Measurements from ENCODE around the gene FAM181B.

The FAM181B gene, protein sequence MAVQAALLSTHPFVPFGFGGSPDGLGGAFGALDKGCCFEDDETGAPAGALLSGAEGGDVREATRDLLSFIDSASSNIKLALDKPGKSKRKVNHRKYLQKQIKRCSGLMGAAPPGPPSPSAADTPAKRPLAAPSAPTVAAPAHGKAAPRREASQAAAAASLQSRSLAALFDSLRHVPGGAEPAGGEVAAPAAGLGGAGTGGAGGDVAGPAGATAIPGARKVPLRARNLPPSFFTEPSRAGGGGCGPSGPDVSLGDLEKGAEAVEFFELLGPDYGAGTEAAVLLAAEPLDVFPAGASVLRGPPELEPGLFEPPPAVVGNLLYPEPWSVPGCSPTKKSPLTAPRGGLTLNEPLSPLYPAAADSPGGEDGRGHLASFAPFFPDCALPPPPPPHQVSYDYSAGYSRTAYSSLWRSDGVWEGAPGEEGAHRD

DNA sequence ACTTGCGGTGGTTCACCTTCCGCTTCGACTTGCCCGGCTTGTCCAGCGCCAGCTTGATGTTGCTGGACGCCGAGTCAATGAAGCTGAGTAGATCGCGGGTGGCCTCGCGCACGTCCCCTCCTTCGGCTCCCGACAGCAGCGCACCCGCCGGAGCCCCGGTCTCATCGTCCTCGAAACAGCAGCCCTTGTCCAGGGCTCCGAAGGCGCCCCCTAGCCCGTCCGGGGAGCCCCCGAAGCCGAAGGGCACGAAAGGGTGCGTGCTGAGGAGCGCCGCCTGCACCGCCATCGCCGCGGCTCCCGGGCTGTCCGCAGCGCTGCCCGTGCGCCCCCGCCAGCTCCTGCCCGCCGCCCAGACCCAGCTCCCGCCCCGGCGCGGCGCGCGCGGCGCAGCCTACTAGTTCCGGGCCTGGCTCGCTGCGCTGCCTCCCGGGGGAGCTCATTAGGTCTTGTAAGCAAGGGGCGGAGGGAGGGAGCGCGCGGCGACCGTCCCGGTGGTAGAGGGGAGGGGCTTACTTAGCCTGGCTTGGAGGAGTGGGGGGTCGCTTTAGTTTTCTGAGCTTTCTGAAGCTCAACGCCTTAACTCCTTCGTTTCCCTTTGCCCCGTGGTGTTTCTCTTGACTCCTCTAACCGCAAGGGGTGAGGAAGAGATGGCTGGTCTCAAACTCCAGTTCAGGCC, at the start of gene FAM181B:
TSS of gene FAM181B (minus strand) at position 421 of the 676 bp plus-strand sequence. CDS start at position 286, 135 bp downstream.
- peak within 1 kb of the TSS; percentile 39 for H3K4me3 ChIP-seq (ENCODE audit: low read depth, low read length)
- no peak for DNase-seq (ENCODE audit: low read depth)

GRCh38 chr11:82782825-82783374, 49.2 kb upstream of the FAM181B start:
- DNase-seq (ENCODE audit: low read depth) = no peak
- H3K4me3 ChIP-seq (ENCODE audit: low read depth, low read length) = no peak overlapping the region

- no peak overlapping the region for H3K4me3 ChIP-seq (ENCODE audit: low read depth, low read length)
- no peak for DNase-seq (ENCODE audit: low read depth)
These were observed 45.1 kb upstream of the FAM181B start for GRCh38 chr11:82778776-82779175.

- no peak overlapping the region for H3K4me3 ChIP-seq (ENCODE audit: low read depth, low read length)
- no peak for DNase-seq (ENCODE audit: low read depth)
These were observed 42.7 kb upstream of the FAM181B start for GRCh38 chr11:82776377-82776776.

GRCh38 chr11:82775736-82776346, 42.2 kb upstream of the FAM181B start:
- no peak for DNase-seq (ENCODE audit: low read depth)
- H3K4me3 ChIP-seq (ENCODE audit: low read depth, low read length) = no peak overlapping the region

GRCh38 chr11:82775218-82775617, 41.6 kb upstream of the FAM181B start:
- no peak for DNase-seq (ENCODE audit: low read depth)
- H3K4me3 ChIP-seq (ENCODE audit: low read depth, low read length) = no peak overlapping the region

- no peak overlapping the region for H3K4me3 ChIP-seq (ENCODE audit: low read depth, low read length)
- DNase-seq (ENCODE audit: low read depth) = no peak
These were observed 38.1 kb upstream of the FAM181B start for GRCh38 chr11:82771781-82772180.

GRCh38 chr11:82767123-82767522, 33.5 kb upstream of the FAM181B start:
- no peak overlapping the region for H3K4me3 ChIP-seq (ENCODE audit: low read depth, low read length)
- no peak for DNase-seq (ENCODE audit: low read depth)

- DNase-seq (ENCODE audit: low read depth) = no peak
These were observed 31.9 kb upstream of the FAM181B start for GRCh38 chr11:82765466-82766034.

DNA sequence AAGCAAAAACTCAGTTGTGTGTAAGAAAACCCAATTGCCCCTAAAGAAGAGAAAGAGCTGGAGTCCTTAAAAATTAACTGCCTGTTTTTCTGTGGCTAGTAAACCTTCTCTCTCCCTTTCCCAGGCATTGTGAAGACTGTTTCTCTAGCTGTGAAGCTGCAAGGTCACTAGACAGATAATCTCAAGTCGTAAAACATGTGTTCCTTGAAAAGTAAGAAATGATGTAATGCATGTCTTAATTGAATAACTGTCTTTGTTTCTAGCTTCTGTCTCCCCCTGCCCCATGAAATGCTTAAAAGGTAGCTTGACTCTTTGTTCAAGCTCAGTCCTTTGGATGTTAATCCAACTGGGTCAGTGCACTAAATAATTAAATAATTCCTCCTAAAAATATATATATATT, 29.5 kb upstream of the FAM181B start:
- no peak overlapping the region for H3K4me3 ChIP-seq (ENCODE audit: low read depth, low read length)
- DNase-seq (ENCODE audit: low read depth) = no peak

More at GRCh38 chr11:82765466-82766034, 31.9 kb upstream of the FAM181B start:
- no peak overlapping the region for H3K4me3 ChIP-seq (ENCODE audit: low read depth, low read length)

DNA sequence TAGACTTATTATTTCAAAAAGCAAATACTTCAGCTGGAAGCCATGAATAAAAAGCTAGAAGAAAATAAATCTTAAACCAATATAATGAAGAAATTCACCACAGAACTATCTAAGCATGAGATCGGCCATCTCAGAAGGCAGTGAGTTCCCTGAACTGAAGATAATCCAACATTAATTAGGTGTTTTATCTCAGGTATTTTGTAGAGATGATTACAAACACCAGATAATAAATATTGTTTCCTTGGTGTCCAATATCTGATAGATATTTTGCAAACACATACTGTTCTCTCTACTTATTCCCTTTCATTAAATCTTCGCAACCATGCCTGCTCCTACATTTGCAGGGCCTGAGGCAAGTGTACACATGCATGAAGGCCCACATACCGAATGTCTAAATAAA, 26.0 kb upstream of the FAM181B start:
- H3K4me3 ChIP-seq (ENCODE audit: low read depth, low read length) = no peak overlapping the region
- DNase-seq (ENCODE audit: low read depth) = no peak

DNA sequence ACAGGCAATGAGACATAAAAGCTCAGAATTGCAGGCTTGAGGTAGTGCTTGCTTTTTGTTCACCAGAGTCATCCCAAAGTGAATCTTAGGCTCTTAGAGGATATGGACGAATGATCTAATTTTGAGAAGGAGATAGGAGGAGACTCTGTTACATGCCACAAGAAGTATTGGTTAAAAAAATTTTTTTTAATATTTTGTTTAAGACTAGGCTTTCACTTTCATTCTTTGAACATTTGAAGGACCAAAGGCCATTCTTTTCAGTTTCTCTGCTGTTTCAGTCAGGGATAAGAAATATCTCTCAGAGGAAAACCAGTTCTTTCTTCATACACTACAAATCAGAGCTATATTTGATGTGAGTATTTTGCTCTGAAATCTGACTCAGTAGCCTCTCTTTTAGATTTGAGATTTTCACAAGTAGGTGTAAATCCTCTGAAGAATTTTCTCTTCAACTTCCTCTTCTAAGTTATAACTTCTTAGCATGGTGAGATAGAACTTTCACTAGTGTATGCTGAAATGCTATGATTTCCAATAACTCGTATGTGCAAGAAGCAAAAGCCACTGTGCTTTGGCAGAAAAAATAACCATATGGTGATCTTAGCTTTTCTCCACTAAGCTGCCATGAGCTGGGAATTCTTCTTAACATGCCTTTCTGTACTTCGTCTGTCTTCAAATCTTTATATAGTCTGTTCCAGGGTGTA, 24.1 kb upstream of the FAM181B start:
- no peak overlapping the region for H3K4me3 ChIP-seq (ENCODE audit: low read depth, low read length)
- DNase-seq (ENCODE audit: low read depth) = no peak

- DNase-seq (ENCODE audit: low read depth) = no peak
- no peak overlapping the region for H3K4me3 ChIP-seq (ENCODE audit: low read depth, low read length)
These were observed 23.3 kb upstream of the FAM181B start for GRCh38 chr11:82756765-82757639.

DNA sequence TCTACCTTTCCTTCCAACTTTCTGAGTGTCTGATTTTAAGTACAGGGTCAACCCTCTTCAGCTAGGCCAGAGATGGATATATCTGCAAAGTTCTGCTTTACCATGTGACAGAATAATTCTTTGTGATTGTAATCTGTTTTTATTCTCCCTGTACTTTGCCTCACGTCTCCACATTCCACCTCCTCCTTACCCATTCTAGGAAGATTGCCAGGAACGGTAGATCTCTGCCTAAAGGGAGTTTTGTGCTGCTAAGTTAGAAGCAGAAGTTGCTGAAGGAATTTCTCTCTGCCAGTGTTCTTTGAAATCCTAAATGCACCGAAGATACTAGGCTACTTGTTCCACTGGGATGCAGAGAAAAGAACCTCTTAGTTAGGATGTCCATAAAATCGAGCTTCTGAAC, 20.7 kb upstream of the FAM181B start:
- no peak for DNase-seq (ENCODE audit: low read depth)
- no peak overlapping the region for H3K4me3 ChIP-seq (ENCODE audit: low read depth, low read length)

GRCh38 chr11:82753921-82754320, 20.3 kb upstream of the FAM181B start:
- DNase-seq (ENCODE audit: low read depth) = no peak
- no peak overlapping the region for H3K4me3 ChIP-seq (ENCODE audit: low read depth, low read length)

GRCh38 chr11:82752801-82753200, 19.1 kb upstream of the FAM181B start:
- DNase-seq (ENCODE audit: low read depth) = no peak

GRCh38 chr11:82750643-82751139, 17.0 kb upstream of the FAM181B start:
- no peak for DNase-seq (ENCODE audit: low read depth)

More at GRCh38 chr11:82752801-82753200, 19.1 kb upstream of the FAM181B start:
- no peak overlapping the region for H3K4me3 ChIP-seq (ENCODE audit: low read depth, low read length)

DNA sequence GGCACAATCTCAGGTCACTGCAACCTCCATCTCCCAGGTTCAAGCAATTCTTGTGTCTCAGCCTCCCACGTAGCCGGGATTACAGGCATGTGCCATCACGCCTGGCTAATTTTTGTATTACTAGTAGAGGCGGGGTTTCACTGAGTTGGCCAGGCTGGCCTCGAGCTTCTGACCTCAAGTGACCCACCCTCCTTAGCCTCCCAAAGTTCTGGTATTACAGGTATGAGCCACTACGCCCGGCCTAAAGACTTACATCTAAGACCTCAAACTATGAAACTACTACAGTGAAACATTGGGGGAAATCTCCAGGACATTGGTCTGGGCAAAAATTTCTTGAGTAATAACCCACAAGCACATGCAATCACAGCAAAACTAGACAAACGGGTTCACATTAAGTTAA, 13.8 kb upstream of the FAM181B start:
- no peak for DNase-seq (ENCODE audit: low read depth)
- H3K4me3 ChIP-seq (ENCODE audit: low read depth, low read length) = no peak overlapping the region

More at GRCh38 chr11:82750643-82751139, 17.0 kb upstream of the FAM181B start:
- no peak overlapping the region for H3K4me3 ChIP-seq (ENCODE audit: low read depth, low read length)

Measured in skeletal muscle cell (primary cell).